Fibroblast of upper back skin (primary cell): Measurements from ENCODE around the gene LRFN2.
A peak's percentile ranks its signal among the peaks of the same experiment; 100 is the strongest.

Experiments
- DNase-seq: peaks from one replicate; pipeline ENCODE4 v3.0.0-alpha.2; 2013

LRFN2 gene

GRCh38 chr6:40585651-40586269 is 1.4 kb downstream of the LRFN2 start:
- no peak for DNase-seq

- DNase-seq: no peak
These were observed 1.9 kb downstream of the LRFN2 start for GRCh38 chr6:40585223-40585622.

GRCh38 chr6:40584741-40585140 is 2.4 kb downstream of the LRFN2 start:
- DNase-seq: no peak

- no peak for DNase-seq
These were observed 3.5 kb downstream of the LRFN2 start for GRCh38 chr6:40583709-40584108.

GRCh38 chr6:40582892-40583291 is 4.3 kb downstream of the LRFN2 start:
- no peak for DNase-seq

GRCh38 chr6:40579101-40579500 is 8.1 kb downstream of the LRFN2 start:
- DNase-seq: no peak

GRCh38 chr6:40577672-40578071 is 9.5 kb downstream of the LRFN2 start:
- no peak for DNase-seq

- DNase-seq: no peak
These were observed 13.9 kb downstream of the LRFN2 start for GRCh38 chr6:40573221-40573620.

GRCh38 chr6:40569162-40569910 is 17.8 kb downstream of the LRFN2 start:
- no peak for DNase-seq

GRCh38 chr6:40568062-40568708 is 19.0 kb downstream of the LRFN2 start:
- DNase-seq: no peak

- DNase-seq: no peak
These were observed 24.1 kb downstream of the LRFN2 start for GRCh38 chr6:40563111-40563510.

GRCh38 chr6:40559056-40559455 is 28.1 kb downstream of the LRFN2 start:
- no peak for DNase-seq

GRCh38 chr6:40558102-40558501 is 29.1 kb downstream of the LRFN2 start:
- no peak for DNase-seq

GRCh38 chr6:40556881-40557280 is 30.3 kb downstream of the LRFN2 start:
- no peak for DNase-seq

- DNase-seq: no peak
These were observed 31.1 kb downstream of the LRFN2 start for GRCh38 chr6:40556023-40556422.

GRCh38 chr6:40555092-40555491 is 32.1 kb downstream of the LRFN2 start:
- no peak for DNase-seq

- no peak for DNase-seq
These were observed 34.2 kb downstream of the LRFN2 start for GRCh38 chr6:40552941-40553340.

- no peak for DNase-seq
These were observed 35.1 kb downstream of the LRFN2 start for GRCh38 chr6:40551966-40552505.

GRCh38 chr6:40550202-40551101 is 36.7 kb downstream of the LRFN2 start:
- DNase-seq: peak; percentile 53

GRCh38 chr6:40545954-40546353 is 41.2 kb downstream of the LRFN2 start:
- DNase-seq: no peak

GRCh38 chr6:40543776-40544175 is 43.4 kb downstream of the LRFN2 start:
- DNase-seq: no peak

GRCh38 chr6:40543146-40543545 is 44.0 kb downstream of the LRFN2 start:
- DNase-seq: no peak
